ENCODE measurements around the gene NYAP2. TPM values are rescaled to one million over a fixed set of nuclear protein-coding genes. Genes with fewer than 3 reads are reported as not detected.

NYAP2 gene
- total RNA-seq, 3 donors from 2014 or later: 0.09 TPM; not detected in 1

GRCh38 chr2:225600444-225600843, 200.9 kb downstream of the NYAP2 start:
- H3K4me1 ChIP-seq (ENCODE audit: low read depth): no peaks in the 10 kb centered on the region
- no peak overlapping the region for H3K4me3 ChIP-seq
- no peaks in the 10 kb centered on the region for H3K36me3 ChIP-seq (ENCODE audit: low read depth)
- ATAC-seq: no peak
- no peak for TF ChIP-seq CTCF (IDR thresholded peaks at IDR 0.05)
- no peaks in the 10 kb centered on the region for H3K9me3 ChIP-seq
- intact Hi-C loops (cut with DNase I, micrococcal nuclease): no loop called here
- no peak for DNase-seq

GRCh38 chr2:225600865-225601264, 201.4 kb downstream of the NYAP2 start:
- TF ChIP-seq CTCF (IDR thresholded peaks at IDR 0.05): no peak
- no peak for DNase-seq
- intact Hi-C loops (cut with DNase I, micrococcal nuclease): no loop called here
- no peaks in the 10 kb centered on the region for H3K36me3 ChIP-seq (ENCODE audit: low read depth)
- no peaks in the 10 kb centered on the region for H3K9me3 ChIP-seq
- ATAC-seq: no peak
- H3K4me3 ChIP-seq: no peak overlapping the region
- no peaks in the 10 kb centered on the region for H3K4me1 ChIP-seq (ENCODE audit: low read depth)

GRCh38 chr2:225602205-225602604, 202.7 kb downstream of the NYAP2 start:
- TF ChIP-seq CTCF (IDR thresholded peaks at IDR 0.05): no peak
- no peaks in the 10 kb centered on the region for H3K4me1 ChIP-seq (ENCODE audit: low read depth)
- ATAC-seq (no peak), DNase-seq (no peak)
- H3K9me3 ChIP-seq: no peaks in the 10 kb centered on the region
- H3K36me3 ChIP-seq (ENCODE audit: low read depth): no peaks in the 10 kb centered on the region
- H3K4me3 ChIP-seq: no peak overlapping the region
- intact Hi-C loops (cut with DNase I, micrococcal nuclease): no loop called here

GRCh38 chr2:225608136-225608535, 208.6 kb downstream of the NYAP2 start:
- ATAC-seq (no peak), DNase-seq (no peak)
- Histone ChIP-seq H3K4me1 (ENCODE audit: low read depth) (no peaks in the 10 kb centered on the region), H3K9me3 (no peaks in the 10 kb centered on the region), H3K36me3 (ENCODE audit: low read depth) (no peaks in the 10 kb centered on the region), H3K4me3 (no peak overlapping the region)
- no peak for TF ChIP-seq CTCF (IDR thresholded peaks at IDR 0.05)
- intact Hi-C loops (cut with DNase I, micrococcal nuclease): no loop called here

GRCh38 chr2:225612636-225613035, 213.1 kb downstream of the NYAP2 start:
- Histone ChIP-seq H3K36me3 (ENCODE audit: low read depth) (no peaks in the 10 kb centered on the region), H3K4me1 (ENCODE audit: low read depth) (no peaks in the 10 kb centered on the region), H3K4me3 (no peak overlapping the region), H3K9me3 (no peaks in the 10 kb centered on the region)
- TF ChIP-seq CTCF (IDR thresholded peaks at IDR 0.05): no peak
- intact Hi-C loops (cut with DNase I, micrococcal nuclease): no loop called here
- ATAC-seq (no peak), DNase-seq (no peak)

GRCh38 chr2:225614915-225615314, 215.4 kb downstream of the NYAP2 start:
- no peak overlapping the region for H3K4me3 ChIP-seq
- TF ChIP-seq CTCF (IDR thresholded peaks at IDR 0.05): no peak
- intact Hi-C loops (cut with DNase I, micrococcal nuclease): no loop called here
- no peak for ATAC-seq
- no peak for DNase-seq
- H3K9me3 ChIP-seq: no peaks in the 10 kb centered on the region
- no peaks in the 10 kb centered on the region for H3K36me3 ChIP-seq (ENCODE audit: low read depth)
- no peaks in the 10 kb centered on the region for H3K4me1 ChIP-seq (ENCODE audit: low read depth)
